Neural crest cell (in vitro differentiated cells): ENCODE measurements around the gene DDX39A. TPM values are rescaled to one million over a fixed set of nuclear protein-coding genes. Genes with fewer than 3 reads are reported as not detected.
"Not testable (repeated sequence)": the region's sequence is repeated elsewhere in the genome, so short reads cannot be mapped to it uniquely, and the experiment has no call there.

Experiments used
- DNase-seq: peaks from one replicate; pipeline ENCODE4 v3.0.0; 2021; ENCODE audit warnings: low read depth, mixed read lengths, low spot score
- H3K27ac Mint-ChIP-seq: one replicate; pipeline ENCODE4 v1.8.0; 2021; ENCODE audit warnings: mild to moderate bottlenecking, mixed read lengths; ENCODE audit not compliant: unreplicated experiment
- H3K27me3 Mint-ChIP-seq: 2 replicates; pipeline ENCODE4 v1.8.0; 2021; ENCODE audit warnings: low read depth, mild to moderate bottlenecking, mixed read lengths
- H3K36me3 Mint-ChIP-seq: 2 replicates; pipeline ENCODE4 v1.8.0; 2021; ENCODE audit warnings: low read depth, mild to moderate bottlenecking, mixed read lengths
- H3K4me1 Mint-ChIP-seq: 2 replicates; pipeline ENCODE4 v1.8.0; 2021; ENCODE audit warnings: mixed read lengths
- H3K4me3 Mint-ChIP-seq: one replicate; pipeline ENCODE4 v1.8.0; 2021; ENCODE audit warnings: mild to moderate bottlenecking, mixed read lengths
- H3K9me3 Mint-ChIP-seq: 2 replicates; pipeline ENCODE4 v1.8.0; 2021; ENCODE audit warnings: mixed read lengths
- CTCF ChIP-seq: fragments of 200-600 bp; sonication (generic); conservative IDR thresholded peaks from 2 replicates; pipeline ENCODE4 v1.5.0; 2021; ENCODE audit warnings: antibody characterized with exemption, mild to moderate bottlenecking
- total RNA-seq: library from RNA; stranded (reverse); gene quantifications from 2 replicates; pipeline ENCODE4 v1.2.1, GENCODE V29; 2021

The DDX39A gene
- total RNA-seq, 1 donor from 2014 or later = 132 TPM

GRCh38 chr19:14375582-14376291, 43.4 kb downstream of the DDX39A start:
- Mint-ChIP-seq H3K4me3 (no peak overlapping the region), H3K27me3 (no peaks in the 10 kb centered on the region), H3K27ac (no peak overlapping the region), H3K36me3 (no peaks in the 10 kb centered on the region), H3K4me1 (peaks cover 29% of the 10 kb centered on the region), H3K9me3 (no peaks in the 10 kb centered on the region)
- no peak for TF ChIP-seq CTCF
- DNase-seq = no peak

- no peak for DNase-seq
Observed at GRCh38 chr19:14375055-14375581, 44.0 kb downstream of the DDX39A start.

GRCh38 chr19:14374313-14374712, 44.8 kb downstream of the DDX39A start:
- peaks cover 38% of the 10 kb centered on the region for H3K4me1 Mint-ChIP-seq
- not testable (repeated sequence) for H3K4me3 Mint-ChIP-seq, H3K36me3 Mint-ChIP-seq, H3K9me3 Mint-ChIP-seq, H3K27ac Mint-ChIP-seq, H3K27me3 Mint-ChIP-seq, DNase-seq

More at GRCh38 chr19:14375055-14375581, 44.0 kb downstream of the DDX39A start:
- no peak for TF ChIP-seq CTCF
- H3K9me3 Mint-ChIP-seq = no peaks in the 10 kb centered on the region
- no peaks in the 10 kb centered on the region for H3K36me3 Mint-ChIP-seq
- H3K27ac Mint-ChIP-seq = no peak overlapping the region
- no peaks in the 10 kb centered on the region for H3K27me3 Mint-ChIP-seq
- H3K4me3 Mint-ChIP-seq = no peak overlapping the region
- peaks cover 33% of the 10 kb centered on the region for H3K4me1 Mint-ChIP-seq

GRCh38 chr19:14372384-14373077, 46.6 kb downstream of the DDX39A start:
- not testable (repeated sequence) for DNase-seq, H3K36me3 Mint-ChIP-seq, H3K9me3 Mint-ChIP-seq, H3K27ac Mint-ChIP-seq, H3K27me3 Mint-ChIP-seq, H3K4me3 Mint-ChIP-seq
- H3K4me1 Mint-ChIP-seq = peaks cover 28% of the 10 kb centered on the region

GRCh38 chr19:14371301-14371821, 47.8 kb downstream of the DDX39A start:
- H3K36me3 Mint-ChIP-seq = no peaks in the 10 kb centered on the region
- H3K27ac Mint-ChIP-seq = no peak overlapping the region
- no peak for DNase-seq
- TF ChIP-seq CTCF = no peak
- H3K27me3 Mint-ChIP-seq = no peaks in the 10 kb centered on the region
- no peak overlapping the region for H3K4me3 Mint-ChIP-seq
- H3K4me1 Mint-ChIP-seq = peaks cover 28% of the 10 kb centered on the region
- no peaks in the 10 kb centered on the region for H3K9me3 Mint-ChIP-seq

GRCh38 chr19:14370940-14371280, 48.2 kb downstream of the DDX39A start:
- DNase-seq = no peak
- no peaks in the 10 kb centered on the region for H3K27me3 Mint-ChIP-seq
- H3K9me3 Mint-ChIP-seq = no peaks in the 10 kb centered on the region
- H3K36me3 Mint-ChIP-seq = no peaks in the 10 kb centered on the region
- H3K4me3 Mint-ChIP-seq = no peak overlapping the region
- no peak overlapping the region for H3K27ac Mint-ChIP-seq
- TF ChIP-seq CTCF = no peak
- peaks cover 28% of the 10 kb centered on the region for H3K4me1 Mint-ChIP-seq
